ENCODE results near the gene AUTS2.

AUTS2 gene

DNA sequence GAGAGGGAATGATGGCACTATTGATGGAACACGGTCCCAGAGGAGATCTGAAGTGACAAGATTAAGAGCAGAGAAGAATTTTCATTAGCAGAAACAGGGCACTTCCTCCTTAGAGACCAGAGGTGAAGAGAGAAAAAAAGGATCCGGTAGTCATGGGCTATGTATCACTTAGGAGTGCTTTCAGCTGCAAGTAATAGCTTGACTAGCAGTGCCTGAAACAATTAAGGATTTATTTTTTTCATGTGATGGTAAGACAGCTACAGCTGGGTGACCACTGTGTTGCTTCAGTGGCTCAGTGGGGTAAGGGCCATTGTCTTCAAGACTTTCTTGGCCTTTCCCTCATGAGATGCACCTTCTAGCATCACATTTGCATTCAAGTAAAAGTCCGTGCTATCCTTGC is 1018.5 kb downstream of the AUTS2 start:
- TF ChIP-seq GATA3 (IDR thresholded peaks at IDR 0.05; ENCODE audit: low read depth, low read length) (no peak), GATA2 (IDR thresholded peaks at IDR 0.05; ENCODE audit: low read depth, low read length) (no peak)

DNA sequence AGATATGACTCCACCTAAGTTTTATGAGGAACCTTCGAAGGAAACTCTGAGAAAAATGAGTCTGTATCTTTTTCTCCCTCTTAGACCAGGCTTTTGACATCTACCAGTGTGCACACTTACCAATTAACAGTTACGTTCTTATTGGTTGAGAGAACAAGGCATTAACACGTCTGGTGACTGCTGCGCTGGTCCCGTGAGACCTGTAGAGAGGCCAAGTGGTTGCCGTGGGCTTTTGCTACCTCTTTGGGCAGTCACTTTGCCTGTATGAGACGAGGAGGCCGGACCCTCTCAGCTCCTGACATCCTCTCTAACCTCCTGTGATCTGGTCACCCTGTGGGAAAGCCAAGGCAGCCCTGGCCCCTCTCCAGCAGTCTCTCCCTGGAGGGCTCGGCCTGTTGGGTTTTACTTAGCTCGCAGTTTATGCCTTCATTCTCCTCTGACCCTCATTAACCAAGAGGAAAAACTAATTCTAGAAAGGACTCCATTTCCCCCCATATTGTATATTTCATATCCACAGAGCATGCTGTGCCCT is 1019.8 kb downstream of the AUTS2 start:
- TF ChIP-seq GATA3 (IDR thresholded peaks at IDR 0.05; ENCODE audit: low read depth, low read length) (no peak), GATA2 (IDR thresholded peaks at IDR 0.05; ENCODE audit: low read depth, low read length) (no peak)

DNA sequence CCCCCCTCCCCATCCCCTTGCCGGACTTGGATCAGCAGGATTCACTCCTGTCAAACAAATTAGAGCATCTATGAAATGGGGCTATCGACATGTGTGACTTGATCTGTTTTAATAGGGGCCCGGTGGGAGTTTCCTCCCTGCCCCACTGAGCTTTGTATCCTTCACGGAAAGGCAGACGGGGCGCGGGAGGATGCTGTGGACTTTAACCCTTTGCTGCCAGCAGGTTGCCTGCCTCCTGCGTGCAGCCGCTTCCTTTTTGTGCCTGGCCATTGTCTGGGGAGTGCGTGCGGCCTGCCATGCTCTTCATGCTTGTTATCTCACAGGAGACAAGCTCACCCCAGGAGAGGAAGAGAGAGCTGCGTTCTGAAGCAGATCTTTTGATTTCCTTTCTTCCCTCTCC is 1020.9 kb downstream of the AUTS2 start:
- TF ChIP-seq GATA2 (IDR thresholded peaks at IDR 0.05; ENCODE audit: low read depth, low read length) (no peak), GATA3 (IDR thresholded peaks at IDR 0.05; ENCODE audit: low read depth, low read length) (no peak)

DNA sequence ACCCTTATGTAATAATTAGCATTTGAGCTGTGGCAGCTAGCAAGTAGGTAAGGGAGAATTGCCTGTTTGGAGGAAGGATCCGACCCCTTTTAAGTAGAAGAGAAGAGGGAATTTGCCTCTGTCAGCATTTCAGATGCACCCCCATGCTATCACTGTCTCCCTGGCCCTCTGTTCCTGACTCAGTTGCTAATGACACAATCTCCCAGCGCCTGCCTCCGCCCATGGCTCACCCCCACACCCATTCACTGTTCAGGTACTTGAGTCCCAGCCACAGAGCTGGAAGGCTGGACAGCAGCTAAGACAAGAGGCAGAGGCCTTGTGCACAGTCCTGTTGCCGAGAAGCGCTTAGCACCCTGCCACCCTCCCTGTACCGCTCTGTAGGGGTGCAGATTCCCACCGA is 1021.4 kb downstream of the AUTS2 start:
- TF ChIP-seq GATA3 (IDR thresholded peaks at IDR 0.05; ENCODE audit: low read depth, low read length) = no peak
- no peak for TF ChIP-seq GATA2 (IDR thresholded peaks at IDR 0.05; ENCODE audit: low read depth, low read length)

DNA sequence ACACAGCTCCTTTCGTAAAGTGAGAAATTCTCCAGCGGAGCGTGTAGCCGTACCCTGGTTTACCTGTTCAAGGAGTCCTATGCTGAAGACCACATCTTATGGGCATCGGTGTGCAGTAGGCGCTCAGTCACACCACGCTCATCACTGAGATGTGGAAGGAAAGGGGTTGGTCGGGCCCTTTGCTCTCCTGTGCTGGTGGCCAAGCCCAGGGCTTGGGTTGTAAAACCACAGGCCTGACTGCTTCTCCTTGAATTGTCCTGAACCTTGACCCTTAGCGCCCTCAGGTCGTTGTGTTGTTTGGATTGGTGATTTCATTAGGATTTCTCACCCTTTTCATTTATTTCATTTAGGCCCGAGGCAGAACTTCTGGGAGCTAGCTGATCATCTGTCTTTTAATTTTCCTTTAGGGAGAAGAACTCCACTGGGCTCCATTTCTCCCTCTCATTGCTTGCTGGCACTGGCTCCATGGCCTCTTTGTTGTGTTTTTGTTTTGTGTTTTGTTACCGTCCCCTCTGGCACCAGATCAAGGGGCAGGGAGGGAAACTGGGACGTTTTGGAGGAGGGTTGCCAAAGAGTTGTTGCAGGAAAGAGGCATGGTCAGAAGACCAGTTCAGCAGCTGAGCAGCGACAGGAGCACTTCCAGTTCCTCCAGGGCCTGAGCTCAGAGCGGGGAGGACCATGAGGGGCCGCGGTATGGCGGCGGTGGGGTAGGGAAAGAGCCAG is 1022.2 kb downstream of the AUTS2 start:
- TF ChIP-seq GATA2 (IDR thresholded peaks at IDR 0.05; ENCODE audit: low read depth, low read length) = no peak

DNA sequence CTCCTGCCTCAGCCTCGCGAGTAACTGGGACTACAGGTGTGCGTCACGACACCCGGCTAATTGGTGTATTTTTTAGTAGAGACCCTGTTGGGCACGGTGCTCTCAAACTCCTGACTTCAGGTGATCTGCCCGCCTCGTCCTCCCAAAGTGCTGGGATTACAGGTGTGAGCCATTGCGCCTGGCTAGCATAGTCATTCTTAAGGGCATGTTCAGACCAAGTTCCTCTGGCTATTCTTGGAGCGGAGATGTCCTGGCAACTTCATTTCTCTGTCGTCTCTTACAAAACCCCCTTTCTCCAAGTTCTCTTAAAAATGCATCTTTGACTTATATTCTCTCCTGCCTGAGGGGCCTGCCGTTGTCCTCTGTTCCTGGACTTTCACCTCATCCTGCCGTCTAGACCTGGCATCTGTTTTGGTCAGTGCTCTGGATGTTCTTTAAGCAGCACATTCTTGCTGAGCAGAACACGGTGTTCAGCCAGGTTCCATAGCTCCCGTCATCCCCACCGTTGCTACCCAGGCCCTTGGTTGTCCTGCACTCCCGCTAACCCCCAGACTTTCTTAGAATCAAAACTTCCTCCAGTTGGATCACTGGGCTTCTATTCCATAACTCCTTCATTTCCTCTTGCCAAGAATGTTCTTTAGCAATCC is 1023.8 kb downstream of the AUTS2 start:
- TF ChIP-seq GATA3 (IDR thresholded peaks at IDR 0.05; ENCODE audit: low read depth, low read length) (no peak), GATA2 (IDR thresholded peaks at IDR 0.05; ENCODE audit: low read depth, low read length) (no peak)

DNA sequence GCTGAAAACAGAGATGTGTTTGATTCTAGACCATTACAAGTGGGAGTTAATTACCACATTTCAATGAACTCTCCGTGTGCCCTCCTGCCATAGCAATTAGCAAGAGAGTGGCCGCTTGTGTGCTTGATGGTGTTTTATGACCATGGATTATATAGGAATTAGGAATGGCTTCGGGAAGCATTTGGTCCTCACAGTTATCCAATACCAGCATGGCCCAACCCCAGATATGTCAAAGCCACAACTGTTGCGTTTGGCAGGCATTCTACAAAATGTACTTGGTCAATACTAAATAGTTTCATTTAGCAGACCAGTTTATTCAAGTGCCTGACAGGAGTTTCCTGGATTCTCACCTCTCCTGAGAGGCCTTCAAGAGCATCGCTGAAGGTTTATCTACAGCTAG is 1024.7 kb downstream of the AUTS2 start:
- TF ChIP-seq GATA2 (IDR thresholded peaks at IDR 0.05; ENCODE audit: low read depth, low read length) (no peak), GATA3 (IDR thresholded peaks at IDR 0.05; ENCODE audit: low read depth, low read length) (no peak)

DNA sequence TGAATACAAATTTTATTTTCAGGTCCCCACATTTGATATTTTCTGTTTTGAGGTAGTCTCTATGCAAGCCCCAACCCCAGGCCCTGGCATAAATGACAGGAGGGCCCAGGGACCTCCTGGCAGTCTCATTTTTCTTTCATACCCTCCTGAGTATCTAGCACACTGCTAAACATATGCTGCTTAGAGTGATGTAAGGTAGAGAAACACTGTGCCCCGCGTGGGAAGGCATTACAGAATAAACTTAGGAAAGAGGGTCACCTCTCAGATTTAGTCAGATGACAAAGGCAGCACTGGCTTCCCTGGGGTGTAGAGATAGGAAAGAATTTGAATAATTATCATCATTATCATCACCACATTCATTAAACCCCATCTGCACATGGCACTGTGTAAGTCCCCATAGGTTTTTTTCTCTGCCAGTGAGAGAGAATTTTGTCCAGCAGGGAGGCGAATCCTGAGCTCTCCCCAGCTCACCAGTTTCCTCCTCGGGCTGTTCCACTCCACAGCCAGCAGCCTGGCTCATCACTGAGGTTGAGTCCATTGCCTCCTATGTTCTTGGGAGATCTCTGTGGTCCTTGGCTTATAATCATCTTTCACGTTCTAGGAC is 1026.3 kb downstream of the AUTS2 start:
- TF ChIP-seq GATA3 (IDR thresholded peaks at IDR 0.05; ENCODE audit: low read depth, low read length) (no peak), GATA2 (IDR thresholded peaks at IDR 0.05; ENCODE audit: low read depth, low read length) (no peak)

DNA sequence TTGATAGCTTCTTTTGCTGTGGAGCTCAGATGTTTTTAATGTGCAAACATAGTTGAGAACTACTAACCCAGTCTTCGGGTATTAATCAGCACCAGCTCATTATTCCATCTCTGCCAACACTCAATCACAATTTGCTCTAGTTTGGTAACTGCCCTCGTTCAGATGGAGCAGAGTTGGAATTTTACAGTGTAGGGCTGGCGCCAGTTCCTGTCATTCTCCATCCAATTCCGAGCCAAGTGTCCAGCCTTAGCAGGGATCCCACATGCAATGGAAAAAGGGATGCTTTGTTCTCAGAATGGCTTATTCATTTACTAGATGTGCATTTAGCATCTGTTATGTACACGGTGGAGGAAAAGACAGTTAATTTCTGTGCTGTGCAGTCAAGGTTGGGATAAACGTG is 1029.2 kb downstream of the AUTS2 start:
- TF ChIP-seq GATA3 (IDR thresholded peaks at IDR 0.05; ENCODE audit: low read depth, low read length) (no peak), GATA2 (IDR thresholded peaks at IDR 0.05; ENCODE audit: low read depth, low read length) (no peak)

DNA sequence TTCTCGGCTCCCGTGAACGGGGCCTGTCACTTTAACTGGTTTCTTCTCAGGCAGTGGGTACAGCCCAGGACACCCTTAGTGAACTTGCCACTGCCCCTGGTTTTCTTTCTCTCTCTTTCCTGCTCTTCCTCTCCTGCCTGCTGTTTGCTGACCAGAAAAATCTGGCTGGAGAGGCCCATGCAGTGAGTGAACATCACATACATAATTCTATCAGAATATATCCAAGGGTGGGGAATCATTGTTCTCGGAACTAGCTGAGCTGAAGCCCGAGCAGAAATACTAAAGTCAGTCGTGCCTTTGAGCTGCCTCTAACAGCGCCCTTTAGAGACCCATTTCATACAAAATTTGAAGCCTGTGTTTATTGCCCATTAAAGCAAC is 1032.2 kb downstream of the AUTS2 start:
- no peak for TF ChIP-seq GATA3 (IDR thresholded peaks at IDR 0.05; ENCODE audit: low read depth, low read length)
- no peak for TF ChIP-seq GATA2 (IDR thresholded peaks at IDR 0.05; ENCODE audit: low read depth, low read length)

DNA sequence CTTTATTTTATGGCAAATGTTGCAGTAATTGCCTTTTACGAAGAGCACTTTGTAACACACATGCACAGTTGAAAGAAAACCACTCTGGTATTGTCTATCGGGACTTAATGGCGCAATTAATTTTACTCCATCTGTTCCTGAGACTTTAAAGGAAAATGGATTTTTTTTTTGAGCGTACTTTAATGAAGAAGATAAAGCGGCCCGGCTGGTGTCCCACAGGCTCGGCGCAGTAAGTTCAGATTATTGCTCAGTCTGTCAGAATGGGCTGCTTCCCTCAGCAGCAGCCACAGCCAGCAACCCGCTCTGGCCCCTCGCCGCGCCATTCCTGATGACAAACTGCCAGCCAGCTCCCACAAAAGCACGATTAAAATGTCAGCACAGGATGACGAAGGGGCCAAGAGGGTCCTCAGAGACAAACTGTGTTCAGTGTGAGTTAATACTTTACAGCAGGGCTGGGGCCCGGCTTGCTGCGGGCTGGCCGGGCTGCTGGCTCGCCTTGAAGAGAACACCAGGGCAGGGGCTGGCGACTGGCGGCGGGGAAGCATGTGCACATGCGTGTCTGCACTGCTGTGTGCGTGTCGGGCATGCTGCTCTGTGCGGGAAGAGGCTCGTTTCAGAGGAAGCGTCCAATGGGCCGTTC is 1032.7 kb downstream of the AUTS2 start:
- TF ChIP-seq GATA2 (IDR thresholded peaks at IDR 0.05; ENCODE audit: low read depth, low read length) (no peak), GATA3 (IDR thresholded peaks at IDR 0.05; ENCODE audit: low read depth, low read length) (no peak)

DNA sequence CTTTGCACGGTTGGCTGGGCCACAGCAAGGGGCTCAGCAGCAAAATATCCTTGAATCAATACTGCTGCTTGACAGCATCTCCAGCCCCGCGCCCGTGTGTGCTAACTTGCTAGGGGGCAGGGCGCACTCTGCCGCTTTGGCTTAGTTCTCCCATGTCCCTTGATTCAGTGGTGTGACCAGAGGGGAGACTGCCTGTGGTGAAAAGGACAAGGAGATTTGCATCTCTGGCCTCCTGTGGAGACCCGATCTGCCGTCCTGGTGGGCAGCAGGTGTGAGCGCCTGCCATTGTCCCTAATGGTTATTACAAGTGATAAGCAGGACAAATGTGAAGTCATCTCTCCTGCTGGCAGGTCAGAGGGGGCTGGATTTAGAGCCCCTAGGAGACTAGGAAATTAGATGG is 1033.4 kb downstream of the AUTS2 start:
- TF ChIP-seq GATA3 (IDR thresholded peaks at IDR 0.05; ENCODE audit: low read depth, low read length) = no peak
- no peak for TF ChIP-seq GATA2 (IDR thresholded peaks at IDR 0.05; ENCODE audit: low read depth, low read length)

DNA sequence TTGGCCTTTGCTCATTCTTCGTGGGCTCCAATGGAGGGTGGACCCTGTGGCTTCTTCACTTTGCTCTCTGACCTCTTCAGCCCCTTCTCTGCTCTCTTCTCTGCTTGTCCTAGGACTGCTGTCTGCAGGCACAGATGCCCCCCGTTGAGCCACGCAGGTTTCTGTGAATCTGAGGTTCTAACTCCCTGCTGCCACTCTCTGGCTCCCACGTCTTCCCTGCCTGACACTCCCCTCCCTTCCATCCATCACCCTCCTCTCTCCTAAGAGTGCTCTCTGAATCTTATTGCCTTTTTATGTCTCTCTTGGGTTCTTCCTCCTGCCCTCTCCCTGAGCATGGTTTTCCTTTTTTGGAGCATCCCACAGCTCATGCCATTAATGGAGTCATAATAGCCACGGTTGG is 1034.1 kb downstream of the AUTS2 start:
- no peak for TF ChIP-seq GATA2 (IDR thresholded peaks at IDR 0.05; ENCODE audit: low read depth, low read length)
- no peak for TF ChIP-seq GATA3 (IDR thresholded peaks at IDR 0.05; ENCODE audit: low read depth, low read length)

DNA sequence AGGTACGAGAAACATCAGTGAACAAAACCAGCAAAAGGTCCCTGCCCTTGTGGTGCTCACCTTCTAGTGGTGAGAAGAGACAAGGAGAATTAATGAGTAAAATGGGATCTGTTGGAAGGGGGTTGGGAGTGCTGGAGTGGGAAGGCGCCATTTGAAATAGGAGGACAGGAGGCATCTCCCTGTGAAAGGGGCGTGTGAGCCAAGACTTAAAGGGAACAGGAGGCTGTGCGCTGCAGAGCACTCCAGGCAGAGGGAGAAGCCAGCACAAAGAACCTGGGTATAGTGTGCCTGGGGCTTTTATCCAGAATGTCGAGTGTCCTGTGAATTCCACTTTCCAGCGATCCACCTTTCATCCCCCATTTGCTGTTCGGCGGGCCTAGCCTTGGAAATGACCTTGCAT is 1035.8 kb downstream of the AUTS2 start:
- TF ChIP-seq GATA2 (IDR thresholded peaks at IDR 0.05; ENCODE audit: low read depth, low read length) (no peak), GATA3 (IDR thresholded peaks at IDR 0.05; ENCODE audit: low read depth, low read length) (no peak)
